ENCODE measurements around the gene OR10H5.
"Not testable (repeated sequence)": the region's sequence is repeated elsewhere in the genome, so short reads cannot be mapped to it uniquely, and the experiment has no call there.

OR10H5 gene

DNA sequence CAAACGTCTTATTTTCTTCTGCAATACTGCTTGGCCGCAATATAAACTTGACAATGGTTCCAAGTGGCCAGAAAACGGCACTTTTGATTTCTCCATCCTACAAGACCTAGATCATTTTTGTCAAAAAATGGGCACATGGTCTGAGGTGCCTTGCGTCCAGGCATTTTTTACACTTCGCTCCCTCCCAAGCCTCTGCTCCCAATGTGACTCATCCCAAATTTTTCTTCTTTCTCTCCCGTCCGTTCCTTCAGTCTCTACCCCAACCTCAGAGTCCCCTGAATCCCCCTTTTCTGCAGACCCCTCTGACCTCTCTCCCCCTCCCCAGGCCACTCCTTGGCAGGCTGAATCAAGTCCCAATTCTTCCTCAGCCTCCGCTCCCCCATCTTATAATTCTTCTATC is 42.3 kb downstream of the OR10H5 start:
- H3K4me3 Mint-ChIP-seq, result no peak overlapping the region
- no peak overlapping the region for H3K27ac Mint-ChIP-seq
- H3K27me3 Mint-ChIP-seq (ENCODE audit: low read depth), result no peaks in the 10 kb centered on the region
- H3K4me1 Mint-ChIP-seq, result no peaks in the 10 kb centered on the region
- H3K9me3 Mint-ChIP-seq, result peaks cover 37% of the 10 kb centered on the region
- H3K36me3 Mint-ChIP-seq (ENCODE audit: low read depth), result no peaks in the 10 kb centered on the region
- TF ChIP-seq, protein P1, sequence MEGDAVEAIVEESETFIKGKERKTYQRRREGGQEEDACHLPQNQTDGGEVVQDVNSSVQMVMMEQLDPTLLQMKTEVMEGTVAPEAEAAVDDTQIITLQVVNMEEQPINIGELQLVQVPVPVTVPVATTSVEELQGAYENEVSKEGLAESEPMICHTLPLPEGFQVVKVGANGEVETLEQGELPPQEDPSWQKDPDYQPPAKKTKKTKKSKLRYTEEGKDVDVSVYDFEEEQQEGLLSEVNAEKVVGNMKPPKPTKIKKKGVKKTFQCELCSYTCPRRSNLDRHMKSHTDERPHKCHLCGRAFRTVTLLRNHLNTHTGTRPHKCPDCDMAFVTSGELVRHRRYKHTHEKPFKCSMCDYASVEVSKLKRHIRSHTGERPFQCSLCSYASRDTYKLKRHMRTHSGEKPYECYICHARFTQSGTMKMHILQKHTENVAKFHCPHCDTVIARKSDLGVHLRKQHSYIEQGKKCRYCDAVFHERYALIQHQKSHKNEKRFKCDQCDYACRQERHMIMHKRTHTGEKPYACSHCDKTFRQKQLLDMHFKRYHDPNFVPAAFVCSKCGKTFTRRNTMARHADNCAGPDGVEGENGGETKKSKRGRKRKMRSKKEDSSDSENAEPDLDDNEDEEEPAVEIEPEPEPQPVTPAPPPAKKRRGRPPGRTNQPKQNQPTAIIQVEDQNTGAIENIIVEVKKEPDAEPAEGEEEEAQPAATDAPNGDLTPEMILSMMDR (IDR thresholded peaks at IDR 0.05; ENCODE audit: unreplicated experiment in 3 of 3), result no peak

DNA sequence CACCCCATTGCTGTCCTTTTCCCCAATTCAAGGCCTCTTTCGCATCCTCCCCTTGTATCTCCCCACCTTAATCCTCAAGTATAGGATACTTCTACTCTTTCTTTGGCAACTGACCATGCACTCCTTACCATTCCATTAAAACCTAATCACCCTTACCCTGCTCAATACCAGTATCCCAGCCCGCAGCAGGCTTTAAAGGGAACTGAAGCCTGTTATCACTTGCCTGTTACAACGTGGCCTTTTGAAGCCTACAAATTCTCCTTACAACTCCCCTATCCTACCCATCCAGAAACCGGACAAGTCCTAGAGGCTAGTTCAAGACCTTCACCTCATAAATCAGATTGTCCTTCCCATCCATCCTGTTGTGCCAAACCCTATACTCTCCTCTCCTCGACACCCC is 44.2 kb downstream of the OR10H5 start:
- no peaks in the 10 kb centered on the region for H3K36me3 Mint-ChIP-seq (ENCODE audit: low read depth)
- H3K9me3 Mint-ChIP-seq, result peaks cover 38% of the 10 kb centered on the region
- TF ChIP-seq, protein P1 (IDR thresholded peaks at IDR 0.05; ENCODE audit: unreplicated experiment in 3 of 3), result no peak
- no peaks in the 10 kb centered on the region for H3K27me3 Mint-ChIP-seq (ENCODE audit: low read depth)
- H3K4me3 Mint-ChIP-seq, result no peak overlapping the region
- no peaks in the 10 kb centered on the region for H3K4me1 Mint-ChIP-seq
- no peak overlapping the region for H3K27ac Mint-ChIP-seq

DNA sequence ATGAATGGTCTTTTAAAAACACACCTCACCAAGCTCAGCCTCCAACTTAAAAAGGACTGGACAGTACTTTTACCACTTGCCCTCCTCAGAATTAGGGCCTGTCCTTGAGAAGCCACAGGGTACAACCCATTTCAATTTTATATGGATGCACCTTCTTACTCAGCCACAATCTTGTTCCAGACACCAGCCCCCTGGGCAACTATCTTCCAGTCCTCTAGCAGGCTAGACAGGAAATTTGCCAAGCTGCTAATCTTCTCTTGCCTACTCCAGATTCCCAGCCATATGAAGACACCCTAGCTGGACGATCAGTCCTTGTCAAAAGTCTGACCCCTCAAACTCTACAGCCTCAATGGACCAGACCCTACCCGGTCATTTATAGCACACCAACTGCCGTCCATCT is 46.8 kb downstream of the OR10H5 start:
- not testable (repeated sequence) for H3K4me3 Mint-ChIP-seq; H3K4me1 Mint-ChIP-seq; H3K27ac Mint-ChIP-seq; H3K27me3 Mint-ChIP-seq (ENCODE audit: low read depth); H3K36me3 Mint-ChIP-seq (ENCODE audit: low read depth)
- H3K9me3 Mint-ChIP-seq, result peaks cover 30% of the 10 kb centered on the region

DNA sequence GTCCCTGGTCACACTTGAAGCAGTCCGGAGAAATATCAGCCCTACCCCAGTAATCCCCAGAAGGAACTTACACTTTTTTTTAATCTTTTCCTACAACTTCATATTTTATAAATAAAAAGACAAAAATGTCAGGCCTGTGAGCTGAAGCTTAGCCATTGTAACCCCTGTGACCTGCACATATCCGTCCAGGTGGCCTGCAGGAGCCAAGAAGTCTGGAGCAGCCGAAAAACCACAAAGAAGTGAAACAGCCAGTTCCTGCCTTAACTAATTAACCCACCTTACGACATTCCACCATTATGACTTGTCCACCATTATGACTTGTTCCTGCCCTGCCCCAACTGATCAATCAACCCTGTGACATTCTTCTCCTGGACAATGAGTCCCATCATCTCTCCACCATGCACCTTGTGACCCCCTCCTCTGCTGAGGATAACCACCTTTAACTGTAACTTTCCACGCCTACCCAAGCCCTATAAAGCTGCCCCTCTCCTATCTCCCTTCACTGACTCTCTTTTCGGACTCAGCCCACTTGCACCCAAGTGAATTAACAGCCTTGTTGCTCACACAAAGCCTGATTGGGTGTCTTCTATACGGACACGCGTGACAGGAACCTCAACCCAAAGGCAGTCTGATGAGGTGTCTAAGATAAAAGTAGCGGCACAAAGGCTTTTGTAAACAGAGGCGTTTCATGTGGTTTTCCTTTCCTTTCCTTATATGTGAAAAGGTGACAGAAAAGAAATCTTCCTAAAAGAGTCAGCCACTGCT is 48.3 kb downstream of the OR10H5 start:
- H3K27me3 Mint-ChIP-seq (ENCODE audit: low read depth); H3K4me3 Mint-ChIP-seq; H3K4me1 Mint-ChIP-seq; H3K36me3 Mint-ChIP-seq (ENCODE audit: low read depth); H3K27ac Mint-ChIP-seq: not testable (repeated sequence)
- peaks cover 19% of the 10 kb centered on the region for H3K9me3 Mint-ChIP-seq

DNA sequence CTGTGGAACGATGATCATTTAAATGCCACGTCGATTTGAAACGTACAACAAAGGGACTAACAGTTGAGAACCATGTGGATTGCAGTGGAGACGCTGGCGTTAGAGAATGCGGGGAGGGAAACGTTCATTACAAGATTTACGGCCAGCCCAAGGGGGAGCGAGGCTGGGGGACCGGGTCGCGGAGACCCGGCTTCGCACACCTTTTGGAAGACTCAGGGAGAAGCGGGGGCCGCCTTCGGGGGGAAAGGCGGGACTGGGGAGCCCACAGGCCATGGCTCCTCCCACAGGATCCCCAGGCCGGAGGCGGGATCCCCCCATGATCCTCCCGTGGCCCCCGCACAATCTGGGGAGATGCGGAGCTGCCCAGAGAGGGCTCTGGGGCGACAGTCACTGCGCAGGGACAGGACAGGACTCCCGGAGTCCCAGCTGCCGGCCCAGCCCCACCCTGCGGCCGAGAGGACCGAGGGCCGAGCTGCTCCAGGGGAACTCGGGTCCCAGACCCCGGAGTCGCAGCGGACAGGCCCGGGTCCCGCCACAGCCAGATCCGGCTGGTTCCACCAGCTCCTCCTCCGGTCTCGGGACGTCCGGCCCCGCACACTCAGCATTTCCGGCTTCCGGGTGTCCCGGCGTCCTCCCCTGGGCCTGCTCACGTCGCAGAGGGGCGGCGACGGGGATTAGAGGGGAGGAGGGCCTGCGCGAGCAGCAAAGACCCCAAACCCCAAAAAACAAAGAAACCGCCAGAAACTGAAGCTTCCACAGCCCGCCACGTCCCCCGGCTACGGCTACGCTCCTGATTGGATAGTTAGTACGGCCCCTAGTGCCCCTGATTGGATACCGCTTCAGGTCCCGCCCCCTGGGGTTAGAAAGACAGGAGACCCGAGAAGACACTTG is 49.1 kb downstream of the OR10H5 start:
- no peaks in the 10 kb centered on the region for H3K27me3 Mint-ChIP-seq (ENCODE audit: low read depth)
- no peak overlapping the region for H3K4me3 Mint-ChIP-seq
- TF ChIP-seq, protein P1 (IDR thresholded peaks at IDR 0.05; ENCODE audit: unreplicated experiment in 3 of 3), result no peak
- no peaks in the 10 kb centered on the region for H3K36me3 Mint-ChIP-seq (ENCODE audit: low read depth)
- no peaks in the 10 kb centered on the region for H3K4me1 Mint-ChIP-seq
- H3K9me3 Mint-ChIP-seq, result peaks cover 17% of the 10 kb centered on the region
- H3K27ac Mint-ChIP-seq, result no peak overlapping the region

DNA sequence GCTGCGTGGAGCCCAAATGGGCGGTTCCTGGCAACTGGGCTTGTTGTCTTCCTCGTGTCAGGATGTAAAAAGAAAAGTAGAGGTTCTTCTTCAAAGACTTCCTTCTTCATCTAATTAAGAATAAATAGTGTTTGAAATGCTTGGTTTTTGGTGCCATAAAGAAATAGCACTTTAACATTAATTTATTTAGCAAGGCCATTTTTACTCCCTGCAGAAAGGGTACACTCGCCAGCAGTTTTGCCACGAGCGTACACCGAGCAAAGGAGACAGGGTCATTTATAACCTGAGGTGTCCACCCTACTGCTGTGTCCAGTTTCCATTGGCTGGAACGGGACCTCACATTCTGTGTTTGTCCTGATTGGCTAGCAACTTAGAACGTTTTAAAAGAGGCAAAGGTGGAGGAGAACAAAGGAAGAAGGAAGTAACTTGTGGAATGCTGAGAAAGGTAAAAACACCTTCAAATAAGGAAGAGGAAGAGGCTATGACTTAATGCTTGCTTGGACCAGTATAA is 49.8 kb downstream of the OR10H5 start:
- H3K36me3 Mint-ChIP-seq (ENCODE audit: low read depth), result no peaks in the 10 kb centered on the region
- H3K27ac Mint-ChIP-seq, result no peak overlapping the region
- no peaks in the 10 kb centered on the region for H3K27me3 Mint-ChIP-seq (ENCODE audit: low read depth)
- H3K4me1 Mint-ChIP-seq, result no peaks in the 10 kb centered on the region
- peaks cover 20% of the 10 kb centered on the region for H3K9me3 Mint-ChIP-seq
- no peak overlapping the region for H3K4me3 Mint-ChIP-seq
- TF ChIP-seq, protein P1 (IDR thresholded peaks at IDR 0.05; ENCODE audit: unreplicated experiment in 3 of 3), result no peak
